HEK293 (cell line): Measurements from ENCODE around the gene COL9A3.

Experiments
- GLIS2 ChIP-seq: fragments of 450-650 bp; formaldehyde crosslinking; IDR thresholded peaks from 2 replicates; pipeline ENCODE4 v1.5.1; 2016; ENCODE audit warnings: missing biosample characterization, missing genetic modification characterization
- HOXA7 ChIP-seq: sonication (generic); formaldehyde crosslinking; IDR thresholded peaks from 2 replicates; pipeline ENCODE4 v1.8.1; 2022; ENCODE audit warnings: missing genetic modification reagents, borderline replicate concordance
- IKZF3 ChIP-seq: fragments of 450-650 bp; IDR thresholded peaks from 2 replicates; pipeline ENCODE4 v1.5.0; 2018; ENCODE audit warnings: missing biosample characterization, mild to moderate bottlenecking, missing genetic modification characterization, moderate library complexity
- KLF16 ChIP-seq: fragments of 450-650 bp; formaldehyde crosslinking; IDR thresholded peaks from 2 replicates; pipeline ENCODE4 v1.5.1; 2017; ENCODE audit warnings: missing biosample characterization, missing genetic modification characterization
- KLF9 ChIP-seq: fragments of 450-650 bp; formaldehyde crosslinking; IDR thresholded peaks from 2 replicates; pipeline ENCODE4 v1.5.1; 2016; ENCODE audit warnings: missing biosample characterization, missing genetic modification characterization, low read depth
- OSR2 ChIP-seq: fragments of 450-650 bp; formaldehyde crosslinking; IDR thresholded peaks from 2 replicates; pipeline ENCODE4 v1.5.1; 2016; ENCODE audit warnings: missing biosample characterization, missing genetic modification characterization
- WT1 ChIP-seq: fragments of 450-650 bp; formaldehyde crosslinking; IDR thresholded peaks from 2 replicates; pipeline ENCODE4 v1.5.1; 2016; ENCODE audit warnings: missing biosample characterization, missing genetic modification characterization
- ZBTB8A ChIP-seq: fragments of 450-650 bp; formaldehyde crosslinking; IDR thresholded peaks from 2 replicates; pipeline ENCODE4 v1.5.1; 2016; ENCODE audit warnings: missing biosample characterization, missing genetic modification characterization
- ZFHX2 ChIP-seq: fragments of 450-650 bp; formaldehyde crosslinking; conservative IDR thresholded peaks from 2 replicates; pipeline ENCODE4 v1.5.1; 2016; ENCODE audit warnings: missing biosample characterization, missing genetic modification characterization
- ZFP69B ChIP-seq: fragments of 450-650 bp; formaldehyde crosslinking; IDR thresholded peaks from 2 replicates; pipeline ENCODE4 v1.5.1; 2016; ENCODE audit warnings: missing biosample characterization, missing genetic modification characterization
- ZNF112 ChIP-seq: fragments of 450-650 bp; formaldehyde crosslinking; IDR thresholded peaks from 2 replicates; pipeline ENCODE4 v1.5.0; 2017; ENCODE audit warnings: missing biosample characterization, missing genetic modification characterization
- ZNF114 ChIP-seq: fragments of 450-650 bp; formaldehyde crosslinking; IDR thresholded peaks from 2 replicates; pipeline ENCODE4 v1.5.0; 2017; ENCODE audit warnings: missing biosample characterization, missing genetic modification characterization
- ZNF138 ChIP-seq: fragments of 450-650 bp; formaldehyde crosslinking; IDR thresholded peaks from 2 replicates; pipeline ENCODE4 v1.5.1; 2016; ENCODE audit warnings: missing biosample characterization, missing genetic modification characterization, borderline replicate concordance
- ZNF175 ChIP-seq: fragments of 450-650 bp; formaldehyde crosslinking; IDR thresholded peaks from 2 replicates; pipeline ENCODE4 v1.5.1; 2016; ENCODE audit warnings: missing biosample characterization, missing genetic modification characterization
- ZNF221 ChIP-seq: fragments of 450-650 bp; formaldehyde crosslinking; IDR thresholded peaks from 2 replicates; pipeline ENCODE4 v1.5.1; 2017; ENCODE audit warnings: missing biosample characterization, missing genetic modification characterization, borderline replicate concordance
- ZNF24 ChIP-seq: fragments of 450-650 bp; formaldehyde crosslinking; IDR thresholded peaks from 2 replicates; pipeline ENCODE4 v1.5.1; 2016; ENCODE audit warnings: missing biosample characterization, missing genetic modification characterization
- ZNF248 ChIP-seq: fragments of 450-650 bp; formaldehyde crosslinking; IDR thresholded peaks from 2 replicates; pipeline ENCODE4 v1.5.1; 2017; ENCODE audit warnings: missing biosample characterization, missing genetic modification characterization
- ZNF302 ChIP-seq: fragments of 450-650 bp; formaldehyde crosslinking; IDR thresholded peaks from 2 replicates; pipeline ENCODE4 v1.5.1; 2016; ENCODE audit warnings: missing biosample characterization, missing genetic modification characterization, low read depth
- ZNF394 ChIP-seq: fragments of 450-650 bp; formaldehyde crosslinking; IDR thresholded peaks from 2 replicates; pipeline ENCODE4 v1.5.1; 2016; ENCODE audit warnings: missing biosample characterization, missing genetic modification characterization, mild to moderate bottlenecking, moderate library complexity, borderline replicate concordance
- ZNF558 ChIP-seq: fragments of 450-650 bp; formaldehyde crosslinking; IDR thresholded peaks from 2 replicates; pipeline ENCODE4 v1.5.1; 2016; ENCODE audit warnings: missing biosample characterization, missing genetic modification characterization
- ZNF585B ChIP-seq: fragments of 450-650 bp; formaldehyde crosslinking; IDR thresholded peaks from 2 replicates; pipeline ENCODE4 v1.5.1; 2016; ENCODE audit warnings: missing biosample characterization, missing genetic modification characterization
- ZNF600 ChIP-seq: fragments of 450-650 bp; formaldehyde crosslinking; IDR thresholded peaks from 2 replicates; pipeline ENCODE4 v1.5.1; 2016; ENCODE audit warnings: missing biosample characterization, missing genetic modification characterization
- ZNF621 ChIP-seq: fragments of 450-650 bp; formaldehyde crosslinking; IDR thresholded peaks from 2 replicates; pipeline ENCODE4 v1.5.1; 2017; ENCODE audit warnings: missing biosample characterization, missing genetic modification characterization
- ZNF654 ChIP-seq: fragments of 450-650 bp; formaldehyde crosslinking; IDR thresholded peaks from 2 replicates; pipeline ENCODE4 v1.5.1; 2016; ENCODE audit warnings: low read depth, missing biosample characterization, missing genetic modification characterization
- ZNF660 ChIP-seq: fragments of 450-650 bp; IDR thresholded peaks from 2 replicates; pipeline ENCODE4 v1.5.1; 2018; ENCODE audit warnings: missing biosample characterization, mild to moderate bottlenecking, missing genetic modification characterization
- ZNF677 ChIP-seq: fragments of 450-650 bp; IDR thresholded peaks from 2 replicates; pipeline ENCODE4 v1.5.0; 2018; ENCODE audit warnings: missing biosample characterization, mild to moderate bottlenecking, missing genetic modification characterization, moderate library complexity
- ZNF701 ChIP-seq: fragments of 450-650 bp; formaldehyde crosslinking; IDR thresholded peaks from 2 replicates; pipeline ENCODE4 v1.5.1; 2016; ENCODE audit warnings: missing biosample characterization, missing genetic modification characterization
- ZNF707 ChIP-seq: fragments of 450-650 bp; formaldehyde crosslinking; IDR thresholded peaks from 2 replicates; pipeline ENCODE4 v1.5.1; 2016; ENCODE audit warnings: missing biosample characterization, missing genetic modification characterization
- ZNF777 ChIP-seq: fragments of 450-650 bp; formaldehyde crosslinking; IDR thresholded peaks from 2 replicates; pipeline ENCODE4 v1.5.1; 2017; ENCODE audit warnings: missing biosample characterization, missing genetic modification characterization, borderline replicate concordance
- ZNF830 ChIP-seq: fragments of 450-650 bp; IDR thresholded peaks from 2 replicates; pipeline ENCODE4 v1.5.0; 2018; ENCODE audit warnings: missing biosample characterization, missing genetic modification characterization, low read depth, mild to moderate bottlenecking, moderate library complexity
- ZNF843 ChIP-seq: fragments of 450-650 bp; formaldehyde crosslinking; IDR thresholded peaks from 2 replicates; pipeline ENCODE4 v1.5.1; 2016; ENCODE audit warnings: missing biosample characterization, missing genetic modification characterization
- TF ChIP-seq, protein P1 (sequence below): fragments of 450-650 bp; formaldehyde crosslinking; IDR thresholded peaks from 2 replicates; pipeline ENCODE4 v1.5.1; 2016; ENCODE audit warnings: missing biosample characterization, missing genetic modification characterization
- TF ChIP-seq, protein P2 (sequence below): fragments of 450-650 bp; formaldehyde crosslinking; IDR thresholded peaks from 2 replicates; pipeline ENCODE4 v1.5.1; 2017; ENCODE audit warnings: missing biosample characterization, missing genetic modification characterization
- TF ChIP-seq, protein P3 (sequence below): fragments of 450-650 bp; formaldehyde crosslinking; IDR thresholded peaks from 2 replicates; pipeline ENCODE4 v1.5.1; 2016; ENCODE audit warnings: missing biosample characterization, missing genetic modification characterization

COL9A3 gene

DNA sequence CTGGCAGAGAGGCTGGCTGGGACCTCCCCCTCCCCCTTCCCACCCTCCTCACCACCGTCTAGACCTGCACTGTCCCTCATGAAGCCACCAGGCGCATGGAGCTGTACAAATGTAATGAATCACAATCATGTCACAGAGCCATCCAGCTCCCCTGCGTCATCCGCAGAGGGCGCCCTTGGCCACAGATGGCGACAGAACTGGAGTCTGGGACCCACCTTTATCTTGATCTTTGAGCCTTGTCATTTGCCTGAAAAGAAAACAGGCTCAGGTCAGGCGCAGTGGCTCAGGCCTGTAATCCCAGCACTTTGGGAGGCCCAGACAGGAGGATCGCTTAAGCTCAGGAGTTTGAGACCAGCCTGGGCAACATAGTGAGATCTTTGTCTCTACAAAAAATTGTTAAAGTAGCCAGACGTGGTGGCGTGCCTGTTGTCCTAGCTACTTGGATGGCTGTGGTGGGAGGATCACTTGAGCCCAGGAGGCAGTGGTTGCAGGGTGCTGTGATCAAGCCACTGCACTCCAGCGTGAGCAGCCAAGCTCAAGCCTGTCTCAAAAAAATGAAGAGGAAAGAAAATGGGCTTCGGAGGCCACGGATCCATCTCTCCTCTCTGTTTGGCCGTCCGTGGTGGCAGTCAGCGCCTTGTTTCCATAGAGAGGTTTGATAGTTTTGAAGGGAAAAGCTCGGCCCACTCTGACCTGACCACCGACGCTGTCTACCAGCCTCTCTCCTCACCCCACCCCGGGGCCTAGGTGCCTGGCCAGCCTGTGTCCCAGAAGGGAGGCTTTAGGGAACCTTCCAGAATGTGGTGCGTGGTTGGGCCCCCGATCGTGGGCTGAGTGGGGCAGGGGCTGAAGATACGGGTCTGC is 6.2 kb downstream of the COL9A3 start (continued):
- TF ChIP-seq, protein P1, sequence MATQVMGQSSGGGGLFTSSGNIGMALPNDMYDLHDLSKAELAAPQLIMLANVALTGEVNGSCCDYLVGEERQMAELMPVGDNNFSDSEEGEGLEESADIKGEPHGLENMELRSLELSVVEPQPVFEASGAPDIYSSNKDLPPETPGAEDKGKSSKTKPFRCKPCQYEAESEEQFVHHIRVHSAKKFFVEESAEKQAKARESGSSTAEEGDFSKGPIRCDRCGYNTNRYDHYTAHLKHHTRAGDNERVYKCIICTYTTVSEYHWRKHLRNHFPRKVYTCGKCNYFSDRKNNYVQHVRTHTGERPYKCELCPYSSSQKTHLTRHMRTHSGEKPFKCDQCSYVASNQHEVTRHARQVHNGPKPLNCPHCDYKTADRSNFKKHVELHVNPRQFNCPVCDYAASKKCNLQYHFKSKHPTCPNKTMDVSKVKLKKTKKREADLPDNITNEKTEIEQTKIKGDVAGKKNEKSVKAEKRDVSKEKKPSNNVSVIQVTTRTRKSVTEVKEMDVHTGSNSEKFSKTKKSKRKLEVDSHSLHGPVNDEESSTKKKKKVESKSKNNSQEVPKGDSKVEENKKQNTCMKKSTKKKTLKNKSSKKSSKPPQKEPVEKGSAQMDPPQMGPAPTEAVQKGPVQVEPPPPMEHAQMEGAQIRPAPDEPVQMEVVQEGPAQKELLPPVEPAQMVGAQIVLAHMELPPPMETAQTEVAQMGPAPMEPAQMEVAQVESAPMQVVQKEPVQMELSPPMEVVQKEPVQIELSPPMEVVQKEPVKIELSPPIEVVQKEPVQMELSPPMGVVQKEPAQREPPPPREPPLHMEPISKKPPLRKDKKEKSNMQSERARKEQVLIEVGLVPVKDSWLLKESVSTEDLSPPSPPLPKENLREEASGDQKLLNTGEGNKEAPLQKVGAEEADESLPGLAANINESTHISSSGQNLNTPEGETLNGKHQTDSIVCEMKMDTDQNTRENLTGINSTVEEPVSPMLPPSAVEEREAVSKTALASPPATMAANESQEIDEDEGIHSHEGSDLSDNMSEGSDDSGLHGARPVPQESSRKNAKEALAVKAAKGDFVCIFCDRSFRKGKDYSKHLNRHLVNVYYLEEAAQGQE (tag by site-specific recombination) = no peak
- TF ChIP-seq ZFHX2 (tag by site-specific recombination) (no peak), ZNF558 (tag by site-specific recombination) (no peak), ZNF660 (no peak; the same call in 1 of the 2 replicates), ZNF248 (tag by site-specific recombination) (no peak), HOXA7 (CRISPR knock-in tag) (no peak), ZNF600 (tag by site-specific recombination) (peak; percentile 69), ZNF621 (no peak), ZNF114 (no peak), GLIS2 (tag by site-specific recombination) (peak; percentile 52), ZNF701 (tag by site-specific recombination) (no peak), ZFP69B (peak; percentile 100), ZNF677 (no peak), ZNF302 (tag by site-specific recombination) (no peak), ZNF843 (tag by site-specific recombination) (no peak), ZNF112 (tag by site-specific recombination) (no peak), KLF9 (tag by site-specific recombination) (no peak), ZBTB8A (tag by site-specific recombination) (peak; percentile 87), ZNF221 (tag by site-specific recombination) (no peak), WT1 (tag by site-specific recombination) (peak; percentile 55; the same call in 1 of the 2 replicates), ZNF830 (tag by site-specific recombination) (no peak), ZNF138 (tag by site-specific recombination) (no peak), ZNF707 (tag by site-specific recombination) (no peak), ZNF394 (tag by site-specific recombination) (peak; percentile 40; the same call in 1 of the 2 replicates), OSR2 (peak; percentile 42; the same call in 1 of the 2 replicates), ZNF585B (no peak), ZNF175 (tag by site-specific recombination) (no peak), IKZF3 (no peak), ZNF24 (tag by site-specific recombination) (0 out of 2 replicates have a peak, but pooled peaks have one; percentile 41), ZNF654 (peak; percentile 97), ZNF777 (tag by site-specific recombination) (no peak), KLF16 (peak; percentile 89)
- TF ChIP-seq, protein P2, sequence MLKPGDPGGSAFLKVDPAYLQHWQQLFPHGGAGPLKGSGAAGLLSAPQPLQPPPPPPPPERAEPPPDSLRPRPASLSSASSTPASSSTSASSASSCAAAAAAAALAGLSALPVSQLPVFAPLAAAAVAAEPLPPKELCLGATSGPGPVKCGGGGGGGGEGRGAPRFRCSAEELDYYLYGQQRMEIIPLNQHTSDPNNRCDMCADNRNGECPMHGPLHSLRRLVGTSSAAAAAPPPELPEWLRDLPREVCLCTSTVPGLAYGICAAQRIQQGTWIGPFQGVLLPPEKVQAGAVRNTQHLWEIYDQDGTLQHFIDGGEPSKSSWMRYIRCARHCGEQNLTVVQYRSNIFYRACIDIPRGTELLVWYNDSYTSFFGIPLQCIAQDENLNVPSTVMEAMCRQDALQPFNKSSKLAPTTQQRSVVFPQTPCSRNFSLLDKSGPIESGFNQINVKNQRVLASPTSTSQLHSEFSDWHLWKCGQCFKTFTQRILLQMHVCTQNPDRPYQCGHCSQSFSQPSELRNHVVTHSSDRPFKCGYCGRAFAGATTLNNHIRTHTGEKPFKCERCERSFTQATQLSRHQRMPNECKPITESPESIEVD = no peak
- TF ChIP-seq, protein P3, sequence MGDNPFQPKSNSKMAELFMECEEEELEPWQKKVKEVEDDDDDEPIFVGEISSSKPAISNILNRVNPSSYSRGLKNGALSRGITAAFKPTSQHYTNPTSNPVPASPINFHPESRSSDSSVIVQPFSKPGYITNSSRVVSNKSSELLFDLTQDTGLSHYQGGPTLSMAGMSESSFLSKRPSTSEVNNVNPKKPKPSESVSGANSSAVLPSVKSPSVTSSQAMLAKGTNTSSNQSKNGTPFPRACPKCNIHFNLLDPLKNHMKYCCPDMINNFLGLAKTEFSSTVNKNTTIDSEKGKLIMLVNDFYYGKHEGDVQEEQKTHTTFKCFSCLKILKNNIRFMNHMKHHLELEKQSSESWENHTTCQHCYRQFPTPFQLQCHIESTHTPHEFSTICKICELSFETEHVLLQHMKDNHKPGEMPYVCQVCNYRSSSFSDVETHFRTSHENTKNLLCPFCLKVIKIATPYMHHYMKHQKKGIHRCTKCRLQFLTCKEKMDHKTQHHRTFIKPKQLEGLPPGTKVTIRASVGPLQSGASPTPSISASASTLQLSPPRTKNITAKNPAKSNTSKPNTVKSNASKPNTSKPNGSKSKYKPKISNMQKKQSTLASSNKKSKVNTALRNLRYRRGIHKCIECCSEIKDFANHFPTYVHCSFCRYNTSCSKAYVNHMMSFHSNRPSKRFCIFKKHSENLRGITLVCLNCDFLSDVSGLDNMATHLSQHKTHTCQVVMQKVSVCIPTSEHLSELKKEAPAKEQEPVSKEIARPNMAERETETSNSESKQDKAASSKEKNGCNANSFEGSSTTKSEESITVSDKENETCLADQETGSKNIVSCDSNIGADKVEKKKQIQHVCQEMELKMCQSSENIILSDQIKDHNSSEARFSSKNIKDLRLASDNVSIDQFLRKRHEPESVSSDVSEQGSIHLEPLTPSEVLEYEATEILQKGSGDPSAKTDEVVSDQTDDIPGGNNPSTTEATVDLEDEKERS (tag by site-specific recombination) = no peak
